ENCODE data around the gene ULBP2. TPM values are rescaled to one million over a fixed set of nuclear protein-coding genes. Genes with fewer than 3 reads are reported as not detected.
"Not testable (repeated sequence)": the region's sequence is repeated elsewhere in the genome, so short reads cannot be mapped to it uniquely, and the experiment has no call there.

Gene ULBP2
- total RNA-seq, 4 donors from 2014 or later = 0.21 to 0.34 TPM; not detected in 2

GRCh38 chr6:149924933-149925252 lies 16.9 kb upstream of the ULBP2 start:
- H3K36me3 ChIP-seq = no peaks in the 10 kb centered on the region
- TF ChIP-seq POLR2A (IDR thresholded peaks at IDR 0.05) = no peak
- no peak for TF ChIP-seq CTCF (IDR thresholded peaks at IDR 0.05)
- H3K4me1 ChIP-seq = no peaks in the 10 kb centered on the region
- no peak overlapping the region for H3K4me3 ChIP-seq
- peak in 1 of 2 donors; percentile 13 for DNase-seq
- no peak overlapping the region for H3K27ac ChIP-seq
- intact Hi-C loops (cut with DNase I; ENCODE audit: low total_unique reads) = loop anchor here (5.0 kb wide), 1 partner anchor 88 kb away; no protein-coding TSS in a partner anchor
- H3K27me3 ChIP-seq = no peaks in the 10 kb centered on the region
- H3K9me3 ChIP-seq = no peaks in the 10 kb centered on the region

GRCh38 chr6:149925253-149925973 lies 16.4 kb upstream of the ULBP2 start:
- DNase-seq = peak in 1 of 2 donors; percentile 34
- peak overlapping the region; percentile 16 to 56 for H3K27ac ChIP-seq
- H3K4me3 ChIP-seq = peak overlapping the region; percentile 36 to 39
- no peaks in the 10 kb centered on the region for H3K4me1 ChIP-seq
- H3K27me3 ChIP-seq = peaks cover 0 to 3% of the 10 kb centered on the region in 2 donors
- intact Hi-C loops (cut with DNase I; ENCODE audit: low total_unique reads) = loop anchor here (5.0 kb wide), 1 partner anchor 88 kb away; no protein-coding TSS in a partner anchor
- TF ChIP-seq CTCF (IDR thresholded peaks at IDR 0.05) = no peak
- no peak for TF ChIP-seq POLR2A (IDR thresholded peaks at IDR 0.05)
- no peaks in the 10 kb centered on the region for H3K36me3 ChIP-seq
- no peaks in the 10 kb centered on the region for H3K9me3 ChIP-seq

- Histone ChIP-seq H3K36me3 (no peaks in the 10 kb centered on the region), H3K4me3 (peak overlapping the region; percentile 36 to 39), H3K27ac (peak overlapping the region; percentile 16 to 56), H3K9me3 (no peaks in the 10 kb centered on the region), H3K27me3 (peaks cover 0 to 7% of the 10 kb centered on the region in 2 donors), H3K4me1 (no peaks in the 10 kb centered on the region)
- intact Hi-C loops (cut with DNase I; ENCODE audit: low total_unique reads) = loop anchor here (5.0 kb wide), 1 partner anchor 89 kb away; no protein-coding TSS in a partner anchor
- TF ChIP-seq CTCF (IDR thresholded peaks at IDR 0.05) (peak; percentile 93 to 98 (median 97)), POLR2A (IDR thresholded peaks at IDR 0.05) (peak in 1 of 2 donors; percentile 15)
- peak; percentile 88 to 89 for DNase-seq
These were observed 15.6 kb upstream of the ULBP2 start for GRCh38 chr6:149925974-149926777.

- H3K27me3 ChIP-seq, H3K4me1 ChIP-seq, H3K9me3 ChIP-seq, H3K27ac ChIP-seq, DNase-seq, H3K36me3 ChIP-seq, H3K4me3 ChIP-seq: not testable (repeated sequence)
- intact Hi-C loops (cut with DNase I; ENCODE audit: low total_unique reads) = loop anchor here (5.0 kb wide), 1 partner anchor 90 kb away; no protein-coding TSS in a partner anchor
These were observed 14.8 kb upstream of the ULBP2 start for GRCh38 chr6:149927025-149927424.

GRCh38 chr6:149929422-149929821 lies 12.4 kb upstream of the ULBP2 start:
- no peak for TF ChIP-seq CTCF (IDR thresholded peaks at IDR 0.05)
- no peak for TF ChIP-seq POLR2A (IDR thresholded peaks at IDR 0.05)
- no peaks in the 10 kb centered on the region for H3K4me1 ChIP-seq
- H3K36me3 ChIP-seq = no peaks in the 10 kb centered on the region
- no peak overlapping the region for H3K27ac ChIP-seq
- H3K4me3 ChIP-seq = no peak overlapping the region
- DNase-seq = no peak
- H3K27me3 ChIP-seq = peaks cover 0 to 14% of the 10 kb centered on the region in 2 donors
- intact Hi-C loops (cut with DNase I; ENCODE audit: low total_unique reads) = loop anchor here (5.0 kb wide), 1 partner anchor 92 kb away; no protein-coding TSS in a partner anchor
- H3K9me3 ChIP-seq = no peaks in the 10 kb centered on the region
